ENCODE data around the gene SMC4.
A peak's percentile ranks its signal among the peaks of the same experiment; 100 is the strongest.
"Not testable (repeated sequence)": the region's sequence is repeated elsewhere in the genome, so short reads cannot be mapped to it uniquely, and the experiment has no call there.

Gene SMC4

DNA sequence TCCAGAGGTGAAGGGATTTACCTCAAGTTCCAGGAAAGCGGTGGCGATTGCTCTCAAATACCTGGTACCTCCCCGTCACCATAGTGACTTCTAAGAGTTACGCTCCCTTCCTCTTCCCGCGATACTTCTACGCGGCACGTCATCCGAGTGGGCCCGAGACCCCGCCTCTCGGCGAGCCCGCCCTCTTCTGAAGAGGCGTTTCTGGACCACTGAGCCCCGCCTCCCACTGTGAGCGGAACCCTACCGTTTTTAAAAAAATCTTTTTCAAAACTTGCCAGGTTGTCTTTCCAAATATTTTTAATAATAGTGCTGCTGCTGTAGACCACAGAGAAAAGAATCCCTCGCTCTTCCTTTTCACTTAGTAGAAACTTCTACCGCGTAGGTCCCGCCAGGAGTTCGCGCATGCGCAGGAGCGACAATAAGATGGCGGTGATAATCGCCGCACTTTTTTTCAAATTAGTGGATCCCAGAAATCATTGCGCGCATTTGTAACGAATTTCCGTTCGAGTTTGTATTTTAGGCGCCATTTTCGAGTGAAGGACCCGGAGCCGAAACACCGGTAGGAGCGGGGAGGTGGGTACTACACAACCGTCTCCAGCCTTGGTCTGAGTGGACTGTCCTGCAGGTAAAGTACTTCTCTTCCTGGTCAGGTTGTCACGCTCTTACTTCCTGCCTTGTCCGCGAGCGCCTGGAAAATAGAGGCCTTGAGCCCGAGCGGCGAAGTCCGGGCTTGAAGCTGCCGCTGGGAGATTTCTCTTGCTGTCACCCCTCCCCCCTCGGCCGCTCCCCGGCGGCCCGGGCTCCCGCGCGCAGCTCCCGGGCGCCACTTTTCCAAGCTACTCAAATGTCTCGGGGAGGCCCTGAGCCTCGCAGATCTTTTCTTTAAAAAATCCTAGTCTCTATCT, at the start of gene SMC4, which contains the start of gene IFT80:
TSS of gene SMC4 (plus strand) at position 526 of the 905 bp plus-strand sequence. CDS start 1,177 bp downstream, outside the sequence.
TSS of gene IFT80 (minus strand) at position 101 of the 905 bp plus-strand sequence. CDS start 14,625 bp downstream, outside the sequence.
- DNase-seq (ENCODE audit: insufficient read length, low spot score) = peak; percentile 88
- FAIRE-seq = no peak

DNA sequence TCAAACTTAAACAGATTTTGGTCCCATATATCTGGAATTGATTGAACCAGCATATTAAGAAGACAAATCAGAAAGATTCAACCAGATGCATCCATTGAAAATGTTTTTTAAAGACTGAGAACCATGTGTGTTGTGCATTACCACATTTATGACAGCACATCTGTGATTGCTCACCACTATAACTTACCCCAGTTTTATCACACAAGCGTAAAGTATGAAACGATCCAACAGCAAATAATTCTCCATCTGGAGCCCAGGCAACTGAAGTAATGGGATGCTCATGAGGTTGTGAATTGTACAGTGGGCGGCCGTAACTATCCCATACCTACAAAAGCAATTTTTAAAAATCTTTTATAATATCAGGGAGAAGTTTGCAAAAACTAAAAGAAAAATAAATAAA, 43.6 kb upstream of the SMC4 start:
- DNase-seq (ENCODE audit: insufficient read length, low spot score) (no peak), FAIRE-seq (no peak)

DNA sequence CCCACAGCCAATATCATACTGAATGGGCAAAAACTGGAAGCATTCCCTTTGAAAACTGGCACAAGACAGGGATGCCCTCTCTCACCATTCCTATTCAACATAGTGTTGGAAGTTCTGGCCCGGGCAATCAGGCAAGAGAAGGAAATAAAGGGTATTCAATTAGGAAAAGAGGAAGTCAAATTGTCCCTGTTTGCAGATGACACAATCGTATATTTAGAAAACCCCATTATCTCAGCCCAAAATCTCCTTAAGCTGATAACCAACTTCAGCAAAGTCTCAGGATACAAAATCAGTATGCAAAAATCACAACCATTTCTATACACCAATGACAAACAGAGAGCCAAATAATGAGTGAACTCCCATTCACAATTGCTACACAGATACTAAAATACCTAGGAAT, 36.6 kb upstream of the SMC4 start:
- DNase-seq (ENCODE audit: insufficient read length, low spot score); FAIRE-seq: not testable (repeated sequence)

DNA sequence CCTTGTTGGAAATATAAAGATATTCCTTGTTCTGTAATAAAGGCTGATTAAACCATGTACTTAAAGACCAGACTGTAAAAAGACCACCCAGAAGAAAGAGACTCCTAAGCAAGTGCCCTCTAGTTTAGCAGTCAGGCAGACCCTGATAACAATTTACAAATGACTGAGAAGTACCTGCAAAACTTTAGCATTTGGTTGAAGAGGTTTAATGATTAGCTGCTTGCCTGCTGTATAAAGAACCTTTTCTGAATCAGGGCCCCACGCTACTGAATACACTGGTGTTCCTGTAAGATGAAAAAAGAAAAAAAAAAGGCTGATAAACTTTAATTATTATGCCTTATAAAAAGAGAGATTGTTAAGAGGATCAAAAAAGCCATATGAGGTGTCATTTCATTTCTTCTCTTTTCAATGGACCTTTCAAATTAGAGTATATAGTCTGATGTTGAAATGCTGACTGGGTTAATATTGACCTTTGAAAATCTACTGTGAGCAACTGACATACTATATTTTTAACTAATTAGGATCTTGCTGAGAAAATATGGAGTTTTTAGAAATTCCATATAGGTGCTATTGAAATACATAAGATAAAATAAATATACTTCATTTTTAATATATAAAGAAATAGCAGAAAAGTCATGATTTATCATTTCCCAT, 33.5 kb upstream of the SMC4 start:
- no peak for FAIRE-seq
- no peak for DNase-seq (ENCODE audit: insufficient read length, low spot score)

DNA sequence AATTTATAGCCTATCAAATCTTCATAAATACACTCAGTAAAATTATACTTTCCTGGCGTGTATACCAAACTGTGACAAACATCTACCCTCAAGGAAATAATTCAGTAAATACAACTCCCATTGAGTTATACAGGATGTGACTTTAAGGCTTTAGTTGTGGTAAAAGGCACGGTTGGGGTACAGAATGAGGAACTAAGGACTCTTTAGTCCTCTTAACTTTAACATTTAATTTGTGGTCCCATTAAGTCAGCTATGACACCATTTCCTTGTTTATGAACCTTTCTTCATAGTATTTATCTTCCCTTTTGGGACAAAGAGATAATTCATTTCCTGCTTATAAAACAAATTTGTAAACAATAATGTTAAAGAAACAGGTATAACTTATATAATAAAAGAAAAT, 30.6 kb upstream of the SMC4 start:
- no peak for FAIRE-seq
- DNase-seq (ENCODE audit: insufficient read length, low spot score) = no peak

DNA sequence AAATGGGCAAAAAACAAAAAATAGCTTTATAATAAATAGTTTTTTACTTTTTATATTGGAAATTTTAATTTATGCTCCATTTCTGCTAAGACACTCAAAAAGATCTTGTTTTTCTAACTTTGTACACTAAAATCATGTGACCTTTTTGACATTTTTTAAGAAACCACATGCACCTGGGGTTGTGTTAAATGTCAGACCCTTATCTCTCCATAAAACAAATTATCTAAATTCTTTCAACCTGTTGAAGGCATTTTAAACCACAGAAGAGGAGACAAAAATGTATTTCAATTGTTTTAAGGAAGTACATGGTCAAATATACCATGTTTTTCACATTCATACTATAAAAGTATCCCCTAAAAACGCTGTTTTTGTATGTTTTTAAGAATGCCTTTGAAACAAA, 29.7 kb upstream of the SMC4 start:
- FAIRE-seq (no peak), DNase-seq (ENCODE audit: insufficient read length, low spot score) (no peak)

DNA sequence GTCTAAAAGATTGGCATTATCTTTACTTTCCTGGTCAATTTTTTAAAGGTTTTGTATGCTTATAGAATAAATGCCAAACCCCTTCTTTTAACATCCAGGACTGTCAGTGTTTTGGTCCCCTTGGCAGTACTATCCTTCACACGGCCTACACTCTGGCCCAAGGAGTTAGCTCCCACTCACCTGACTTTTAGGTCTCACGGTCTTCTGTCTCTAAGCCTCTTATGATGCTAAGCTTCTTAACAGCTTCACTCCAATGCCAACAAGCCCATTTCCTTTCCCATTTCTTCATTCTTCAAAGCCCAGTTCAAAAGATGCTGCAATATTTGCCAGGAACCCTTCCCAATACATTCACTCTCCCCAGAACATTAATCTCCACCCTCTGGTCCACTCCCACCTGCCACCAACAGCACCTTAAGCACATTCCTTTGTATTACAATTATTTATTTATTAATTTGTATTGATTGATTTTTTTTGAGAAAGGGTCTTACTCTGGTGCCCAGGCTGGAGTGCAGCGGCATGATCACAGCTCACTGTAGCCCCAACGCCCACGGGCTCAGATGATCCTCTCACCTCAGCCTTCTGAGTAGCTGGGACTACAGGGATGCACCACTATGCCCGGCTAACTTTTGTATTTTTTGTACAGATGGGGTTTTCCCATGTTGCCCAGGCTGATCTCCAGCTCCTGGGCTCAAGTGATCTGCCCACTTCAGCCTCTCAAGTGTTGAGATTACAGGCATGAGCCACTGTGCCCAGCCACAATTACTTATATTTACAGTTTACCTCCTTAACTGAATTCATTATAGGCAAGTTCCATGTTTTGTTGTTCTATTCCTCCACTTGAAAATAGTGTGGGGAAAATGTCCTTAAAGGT, 28.2 kb upstream of the SMC4 start:
- DNase-seq (ENCODE audit: insufficient read length, low spot score) (no peak), FAIRE-seq (no peak)

DNA sequence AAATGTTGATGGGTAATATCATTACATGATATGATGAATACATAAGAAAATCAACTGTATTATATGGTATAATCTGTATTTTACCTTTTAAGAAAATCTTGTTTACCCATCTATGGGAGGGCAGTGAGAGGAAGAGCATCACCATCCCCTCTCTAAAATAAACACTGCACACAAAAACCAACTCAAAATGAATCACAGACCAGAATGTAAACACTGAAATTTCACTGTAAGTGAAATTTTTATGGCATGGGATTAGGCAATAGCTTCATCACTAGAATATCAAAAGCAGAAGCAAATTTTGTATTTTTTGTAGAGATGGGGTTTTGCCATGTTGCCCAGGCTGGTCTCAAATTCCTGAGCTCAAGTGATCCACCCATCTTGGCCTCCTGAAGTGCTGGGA, 26.7 kb upstream of the SMC4 start:
- no peak for FAIRE-seq
- DNase-seq (ENCODE audit: insufficient read length, low spot score) = no peak

DNA sequence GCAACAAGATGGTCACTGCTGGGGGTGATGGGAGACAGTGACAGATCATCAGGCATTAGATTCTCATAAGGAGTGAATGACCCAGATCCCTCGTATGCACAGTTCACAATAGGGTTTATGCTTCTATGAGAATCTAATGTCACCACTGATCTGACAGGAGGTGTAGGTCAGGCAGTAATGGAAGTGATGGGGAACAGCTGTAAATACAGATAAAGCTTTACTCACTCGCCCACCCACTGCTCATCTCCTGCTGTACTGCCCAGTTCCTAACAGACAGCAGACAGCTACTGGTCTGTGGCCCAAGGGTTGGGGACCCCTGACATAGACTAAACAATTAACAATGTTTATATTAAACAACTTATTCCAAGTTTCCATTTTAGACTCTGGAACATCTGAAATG, 25.8 kb upstream of the SMC4 start:
- DNase-seq (ENCODE audit: insufficient read length, low spot score) (no peak), FAIRE-seq (no peak)

DNA sequence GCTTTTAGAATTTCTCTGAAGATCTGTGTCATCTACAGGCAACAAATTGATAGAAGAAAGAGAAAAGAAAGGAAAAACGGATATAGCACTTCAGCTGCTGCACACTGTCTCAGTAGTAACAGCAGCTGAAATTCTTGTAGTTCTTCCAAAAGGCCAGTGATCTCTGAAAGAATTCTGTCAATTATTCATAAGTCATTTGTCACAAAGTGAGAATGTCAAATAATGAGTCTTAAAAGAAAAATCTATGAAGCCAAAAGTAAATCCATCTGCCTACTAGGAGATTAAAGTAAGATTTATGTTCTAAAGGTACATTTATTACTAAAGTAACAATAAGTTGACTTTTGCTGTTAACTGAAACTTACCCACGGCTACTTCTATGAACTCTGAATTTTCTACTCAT, 25.0 kb upstream of the SMC4 start:
- FAIRE-seq = no peak
- no peak for DNase-seq (ENCODE audit: insufficient read length, low spot score)

DNA sequence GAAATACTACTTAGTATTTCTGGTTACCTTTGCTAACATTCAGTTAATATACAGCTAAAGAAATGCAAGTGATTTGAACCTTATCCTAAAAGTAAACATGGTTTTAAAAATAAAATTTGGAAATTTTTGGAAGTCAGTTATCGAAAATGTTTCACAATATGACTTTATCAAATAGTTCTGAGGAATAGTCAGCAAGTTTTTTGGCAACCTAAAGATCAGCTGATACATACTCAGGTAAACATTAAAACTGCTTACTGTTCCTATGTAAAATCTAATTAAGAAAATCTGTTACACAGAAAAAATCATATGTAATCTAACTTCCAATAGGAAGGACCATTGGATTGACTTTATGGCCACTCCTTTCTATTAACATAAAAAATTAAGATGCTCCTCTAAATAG, 24.5 kb upstream of the SMC4 start:
- FAIRE-seq (no peak), DNase-seq (ENCODE audit: insufficient read length, low spot score) (no peak)

DNA sequence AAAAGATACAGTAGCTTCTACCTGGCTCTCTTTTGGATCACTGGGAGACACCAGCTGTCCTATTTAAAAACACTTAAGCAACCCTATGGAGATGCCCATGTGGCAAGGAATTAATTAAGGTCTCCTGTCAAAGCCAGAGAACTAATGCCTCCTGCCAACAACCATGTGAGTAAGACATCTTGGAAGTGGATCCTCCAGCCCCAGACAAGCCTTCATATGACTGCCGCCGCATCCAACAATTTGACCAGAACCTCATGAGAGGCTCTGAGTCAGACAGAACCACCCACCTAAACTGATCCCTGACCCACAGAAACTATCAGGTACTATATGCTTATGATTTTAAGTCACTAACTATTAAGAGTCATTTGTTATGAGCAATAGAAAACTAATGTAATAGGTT, 22.8 kb upstream of the SMC4 start:
- no peak for DNase-seq (ENCODE audit: insufficient read length, low spot score)

DNA sequence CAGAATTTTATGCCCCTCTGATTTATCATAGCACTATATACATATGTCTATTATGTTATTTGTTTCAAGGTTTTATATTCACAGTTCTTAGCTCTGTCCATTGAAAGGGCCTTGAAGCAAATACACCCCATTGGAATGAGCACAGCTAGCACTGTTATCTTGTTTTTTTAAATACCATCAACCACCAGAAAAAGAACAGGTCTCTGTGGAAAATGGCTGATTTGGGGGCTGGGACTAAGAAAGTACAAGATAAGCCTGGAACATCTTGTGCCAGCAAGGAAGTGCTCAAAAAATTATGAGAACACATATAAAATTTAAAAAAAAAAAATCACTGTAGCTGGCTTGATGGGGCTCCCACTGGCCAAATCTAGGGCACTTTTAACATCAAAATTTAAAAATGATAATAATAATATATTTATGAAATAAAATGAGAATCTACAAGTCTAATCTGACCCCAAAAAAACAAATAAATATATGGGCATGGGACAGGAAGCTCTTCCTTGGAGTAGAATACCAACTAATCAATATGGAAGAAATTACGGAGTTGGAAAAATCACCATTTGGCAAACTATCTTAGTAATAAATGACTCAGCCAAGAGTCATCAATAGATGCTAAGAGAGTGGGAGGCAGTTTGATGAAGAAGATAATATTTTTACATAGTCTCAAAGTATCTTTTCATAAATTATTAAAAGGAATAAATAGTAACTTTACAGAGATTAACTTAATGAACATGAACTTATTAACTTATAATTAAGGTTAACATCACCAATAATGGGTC, 20.9 kb upstream of the SMC4 start:
- no peak for DNase-seq (ENCODE audit: insufficient read length, low spot score)
- FAIRE-seq = no peak

More for the DNA sequence above, 22.8 kb upstream of the SMC4 start:
- no peak for FAIRE-seq

DNA sequence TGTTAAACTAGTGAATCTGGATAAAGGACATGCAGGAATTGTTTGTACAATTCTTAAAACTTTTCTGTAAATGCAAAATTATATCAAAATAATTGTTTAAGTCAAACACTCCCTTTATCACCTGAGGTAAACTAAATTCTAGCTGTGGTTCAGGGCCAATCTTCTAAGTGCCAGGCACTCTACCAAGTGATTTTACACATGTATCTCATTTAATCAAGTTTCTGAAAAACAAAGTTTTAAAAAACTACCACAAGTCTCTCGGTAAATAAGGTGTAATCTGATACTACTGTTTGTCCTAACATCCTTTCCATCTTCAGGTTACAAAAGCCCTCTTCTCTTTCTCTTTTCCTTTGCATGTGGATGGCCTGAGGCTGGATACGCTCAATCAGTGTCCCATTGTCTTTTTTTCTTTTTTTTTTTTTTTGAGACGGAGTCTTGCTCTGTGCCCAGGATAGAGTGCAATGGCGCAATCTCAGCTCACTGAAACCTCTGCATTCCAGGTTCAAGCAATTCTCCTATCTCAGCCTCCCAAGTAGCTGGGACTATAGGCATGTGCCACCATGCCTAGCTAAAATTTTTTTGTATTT, 19.7 kb upstream of the SMC4 start:
- DNase-seq (ENCODE audit: insufficient read length, low spot score) (no peak), FAIRE-seq (no peak)

DNA sequence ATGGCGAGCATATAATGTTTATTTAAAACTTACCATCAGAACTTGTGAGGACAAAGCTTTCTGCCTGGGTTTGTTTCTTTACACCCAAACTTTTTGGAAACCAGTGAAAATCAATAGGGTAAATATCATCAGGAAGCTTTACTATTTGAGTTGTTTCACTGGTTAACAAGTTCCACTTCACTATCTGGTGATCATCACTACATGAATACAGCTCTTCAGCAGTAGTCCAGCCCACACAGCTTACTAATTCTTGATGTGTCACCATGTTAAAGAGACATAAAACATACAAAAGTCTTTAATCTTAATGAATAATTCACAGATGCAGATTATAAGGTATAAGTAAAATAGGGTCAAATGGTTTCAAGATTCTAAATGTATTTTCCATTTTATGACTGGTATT, 18.0 kb upstream of the SMC4 start:
- FAIRE-seq (no peak), DNase-seq (ENCODE audit: insufficient read length, low spot score) (no peak)

DNA sequence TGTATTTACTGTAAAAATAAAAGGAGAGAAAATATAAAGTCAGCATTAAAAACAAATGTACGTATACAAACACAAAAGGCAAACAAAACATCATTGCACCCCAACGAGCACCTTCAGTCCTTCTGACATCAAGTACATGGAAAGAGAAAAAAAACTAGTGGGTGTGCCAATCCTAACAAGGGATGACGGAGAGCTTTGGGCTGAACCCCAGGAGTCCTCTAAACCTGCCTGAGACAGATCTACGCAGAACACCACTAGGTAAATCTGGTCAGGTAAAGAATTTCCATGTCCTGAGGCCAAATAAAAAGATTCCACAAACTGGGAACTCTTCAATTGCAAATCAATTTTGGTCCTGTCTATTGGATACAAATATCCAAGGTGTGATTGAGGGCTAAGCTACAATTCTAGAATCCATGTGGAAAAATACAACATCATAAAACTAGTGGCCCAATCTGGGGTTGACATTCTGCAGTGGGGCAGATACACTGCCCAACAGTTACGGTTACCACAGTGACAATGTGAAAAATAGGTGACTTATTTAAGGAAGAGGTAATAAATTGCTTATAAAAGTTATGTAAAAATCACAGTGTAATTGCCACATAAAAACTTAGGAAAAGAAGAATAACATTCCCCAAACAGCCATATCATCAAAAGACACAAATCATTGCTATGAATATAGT, 14.7 kb upstream of the SMC4 start:
- FAIRE-seq (no peak), DNase-seq (ENCODE audit: insufficient read length, low spot score) (no peak)

DNA sequence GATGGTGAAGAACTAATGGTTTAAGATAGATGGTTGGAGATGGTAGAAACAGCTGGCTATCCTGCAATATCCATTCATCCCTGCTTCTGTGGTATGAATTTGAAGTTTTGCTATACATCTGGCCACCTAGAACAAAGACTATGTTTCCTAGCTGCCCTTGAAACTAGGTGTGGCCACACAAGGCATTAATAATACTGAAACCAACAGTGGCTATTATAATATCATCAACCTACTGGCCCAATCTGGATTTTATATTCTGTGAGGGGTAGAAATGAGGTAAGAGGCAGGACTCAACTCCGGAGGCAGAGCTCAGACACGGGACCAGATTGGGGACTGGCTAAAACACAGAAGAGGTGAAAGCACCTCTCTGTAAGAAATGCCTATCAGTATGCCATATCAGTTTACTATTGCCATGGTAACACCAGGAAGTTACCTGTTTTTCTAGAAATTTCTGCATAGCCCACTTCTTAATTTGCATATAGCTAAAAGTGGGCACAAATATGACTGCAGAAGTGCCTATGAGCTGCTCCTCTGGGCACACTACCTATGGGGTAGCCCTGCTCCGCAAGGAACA, 8.8 kb upstream of the SMC4 start:
- DNase-seq (ENCODE audit: insufficient read length, low spot score) (no peak), FAIRE-seq (no peak)

DNA sequence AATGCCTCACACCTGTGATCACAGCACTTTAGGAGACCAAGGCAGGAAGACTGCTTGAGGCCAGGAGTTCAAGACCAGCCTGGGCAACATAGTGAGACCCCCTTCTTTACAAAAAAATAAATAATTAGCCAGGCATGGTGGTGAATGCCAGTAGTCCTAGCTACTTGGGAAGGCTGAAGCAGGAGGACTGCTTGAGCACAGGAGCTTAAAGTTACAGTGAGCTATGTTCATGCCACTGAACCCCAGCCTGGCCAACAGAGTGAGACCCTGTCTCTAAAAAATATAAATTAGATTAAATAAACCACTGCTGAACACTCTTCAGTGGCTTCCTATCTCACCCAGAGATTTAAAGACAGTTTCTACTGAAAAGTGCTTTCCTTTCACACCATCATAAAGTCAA, 6.7 kb upstream of the SMC4 start:
- FAIRE-seq (no peak), DNase-seq (ENCODE audit: insufficient read length, low spot score) (no peak)

All from HTR-8/SVneo (cell line).